HEK293 (cell line): ENCODE results near the gene PRDM5.

Source experiments
- CTCF ChIA-PET: fragments of 350-600 bp; formaldehyde crosslinking; extraction: SDS; loops from one replicate; lab custom pipeline; 2021; ENCODE audit warnings: antibody characterized with exemption; lab: Yijun Ruan, JAX
- POLR2A ChIA-PET: fragments of 300-600 bp; formaldehyde crosslinking; extraction: SDS; loops from one replicate; lab custom pipeline; 2020; ENCODE audit warnings: antibody characterized with exemption, inconsistent platforms; lab: Yijun Ruan, JAX
- H3K27ac ChIP-seq: fragments of 200-500 bp; sonication (Bioruptor generic); 2 replicates; pipeline ENCODE4 v1.5.1; 2014; ENCODE audit warnings: low read depth, low read length, control low read depth, inconsistent platforms; ENCODE audit errors: extremely low read depth
- H3K36me3 ChIP-seq, 2 experiments: fragments of 200-500 bp in 1 of 2; sonication (Bioruptor generic) in 1 of 2; 1 replicate in 1 of 2; 2 replicates in 1 of 2; pipeline ENCODE4 v1.5.1; 2014 to 2017; ENCODE audit warnings: inconsistent platforms in 2 of 2, low read length in 2 of 2; ENCODE audit not compliant: control insufficient read depth in 2 of 2, insufficient read depth in 1 of 2
- H3K4me1 ChIP-seq: fragments of 200-500 bp; sonication (Bioruptor generic); 2 replicates; pipeline ENCODE4 v1.5.1; 2014; ENCODE audit warnings: mild to moderate bottlenecking, low read length, inconsistent platforms; ENCODE audit not compliant: control insufficient read depth, insufficient read depth
- H3K4me3 ChIP-seq: 2 replicates; pipeline ENCODE4 v1.5.1; 2011; ENCODE audit warnings: low read depth, mild to moderate bottlenecking, control low read depth, low read length, moderate library complexity
- H3K9me3 ChIP-seq: fragments of 200-500 bp; sonication (Bioruptor generic); 2 replicates; pipeline ENCODE4 v1.5.1; 2014; ENCODE audit warnings: low read depth, low read length, inconsistent platforms; ENCODE audit not compliant: control insufficient read depth, insufficient read depth
- AEBP2 ChIP-seq: fragments of 450-650 bp; formaldehyde crosslinking; IDR thresholded peaks from 2 replicates; pipeline ENCODE4 v1.5.1; 2016; ENCODE audit warnings: missing biosample characterization, missing genetic modification characterization, borderline replicate concordance
- ATF2 ChIP-seq: fragments of 450-650 bp; formaldehyde crosslinking; IDR thresholded peaks from 2 replicates; pipeline ENCODE4 v1.5.1; 2016; ENCODE audit warnings: missing biosample characterization, missing genetic modification characterization, low read depth
- GLI4 ChIP-seq: fragments of 450-650 bp; formaldehyde crosslinking; IDR thresholded peaks from 2 replicates; pipeline ENCODE4 v1.5.1; 2016; ENCODE audit warnings: missing biosample characterization, missing genetic modification characterization
- HIC1 ChIP-seq: fragments of 450-650 bp; formaldehyde crosslinking; IDR thresholded peaks from 2 replicates; pipeline ENCODE4 v1.5.1; 2016; ENCODE audit warnings: missing biosample characterization, missing genetic modification characterization
- KLF1 ChIP-seq: fragments of 450-650 bp; formaldehyde crosslinking; IDR thresholded peaks from 2 replicates; pipeline ENCODE4 v1.5.1; 2016; ENCODE audit warnings: missing biosample characterization, missing genetic modification characterization
- KLF10 ChIP-seq: fragments of 450-650 bp; IDR thresholded peaks from 2 replicates; pipeline ENCODE4 v1.5.1; 2018; ENCODE audit warnings: missing biosample characterization, mild to moderate bottlenecking, missing genetic modification characterization
- OSR2 ChIP-seq: fragments of 450-650 bp; formaldehyde crosslinking; IDR thresholded peaks from 2 replicates; pipeline ENCODE4 v1.5.1; 2016; ENCODE audit warnings: missing biosample characterization, missing genetic modification characterization
- PATZ1 ChIP-seq: fragments of 450-650 bp; formaldehyde crosslinking; IDR thresholded peaks from 2 replicates; pipeline ENCODE4 v1.5.1; 2016; ENCODE audit warnings: missing biosample characterization, missing genetic modification characterization
- WT1 ChIP-seq: fragments of 450-650 bp; formaldehyde crosslinking; IDR thresholded peaks from 2 replicates; pipeline ENCODE4 v1.5.1; 2016; ENCODE audit warnings: missing biosample characterization, missing genetic modification characterization
- ZBTB8A ChIP-seq: fragments of 450-650 bp; formaldehyde crosslinking; IDR thresholded peaks from 2 replicates; pipeline ENCODE4 v1.5.1; 2016; ENCODE audit warnings: missing biosample characterization, missing genetic modification characterization
- ZNF133 ChIP-seq: fragments of 450-650 bp; formaldehyde crosslinking; IDR thresholded peaks from 2 replicates; pipeline ENCODE4 v1.5.1; 2016; ENCODE audit warnings: missing biosample characterization, missing genetic modification characterization
- ZNF175 ChIP-seq: fragments of 450-650 bp; formaldehyde crosslinking; IDR thresholded peaks from 2 replicates; pipeline ENCODE4 v1.5.1; 2016; ENCODE audit warnings: missing biosample characterization, missing genetic modification characterization
- ZNF211 ChIP-seq: fragments of 450-650 bp; formaldehyde crosslinking; IDR thresholded peaks from 2 replicates; pipeline ENCODE4 v1.5.1; 2016; ENCODE audit warnings: low read depth, missing biosample characterization, missing genetic modification characterization
- ZNF239 ChIP-seq: fragments of 450-650 bp; formaldehyde crosslinking; IDR thresholded peaks from 2 replicates; pipeline ENCODE4 v1.5.1; 2016; ENCODE audit warnings: missing biosample characterization, missing genetic modification characterization
- ZNF24 ChIP-seq: fragments of 450-650 bp; formaldehyde crosslinking; IDR thresholded peaks from 2 replicates; pipeline ENCODE4 v1.5.1; 2016; ENCODE audit warnings: missing biosample characterization, missing genetic modification characterization
- ZNF341 ChIP-seq: fragments of 450-650 bp; formaldehyde crosslinking; IDR thresholded peaks from 2 replicates; pipeline ENCODE4; 2016; ENCODE audit warnings: low read depth, missing biosample characterization, missing genetic modification characterization
- ZNF350 ChIP-seq: fragments of 450-650 bp; formaldehyde crosslinking; IDR thresholded peaks from 2 replicates; pipeline ENCODE4 v1.5.0; 2017; ENCODE audit warnings: missing biosample characterization, mild to moderate bottlenecking, missing genetic modification characterization
- ZNF366 ChIP-seq: fragments of 450-650 bp; formaldehyde crosslinking; conservative IDR thresholded peaks from 2 replicates; pipeline ENCODE4 v1.5.1; 2016; ENCODE audit warnings: missing biosample characterization, missing genetic modification characterization
- ZNF398 ChIP-seq: fragments of 450-650 bp; formaldehyde crosslinking; IDR thresholded peaks from 2 replicates; pipeline ENCODE4 v1.5.1; 2017; ENCODE audit warnings: missing biosample characterization, missing genetic modification characterization
- ZNF426 ChIP-seq: fragments of 450-650 bp; formaldehyde crosslinking; IDR thresholded peaks from 2 replicates; pipeline ENCODE4 v1.5.1; 2017; ENCODE audit warnings: missing biosample characterization, missing genetic modification characterization, mild to moderate bottlenecking, inconsistent platforms, moderate library complexity
- ZNF473 ChIP-seq: fragments of 450-650 bp; formaldehyde crosslinking; IDR thresholded peaks from 2 replicates; pipeline ENCODE4 v1.5.1; 2017; ENCODE audit warnings: missing biosample characterization, missing genetic modification characterization
- ZNF645 ChIP-seq: fragments of 450-650 bp; formaldehyde crosslinking; IDR thresholded peaks from 2 replicates; pipeline ENCODE4; 2016; ENCODE audit warnings: missing biosample characterization, missing genetic modification characterization
- ZSCAN18 ChIP-seq: fragments of 450-650 bp; formaldehyde crosslinking; IDR thresholded peaks from 2 replicates; pipeline ENCODE4 v1.5.1; 2016; ENCODE audit warnings: missing biosample characterization, missing genetic modification characterization
- ZXDB ChIP-seq: fragments of 450-650 bp; formaldehyde crosslinking; IDR thresholded peaks from 2 replicates; pipeline ENCODE4 v1.5.1; 2016; ENCODE audit warnings: missing biosample characterization, missing genetic modification characterization

Gene PRDM5

GRCh38 chr4:120671538-120671937, 251.0 kb downstream of the PRDM5 start:
- CTCF ChIA-PET, result interaction anchor here (1.0 kb wide), 1 partner anchor 11 kb away, joined by 3 read pairs; no protein-coding TSS in a partner anchor
- no peaks in the 10 kb centered on the region for H3K36me3 ChIP-seq
- POLR2A ChIA-PET, result no interaction called here
- no peaks in the 10 kb centered on the region for H3K9me3 ChIP-seq
- TF ChIP-seq ZNF366, result no peak
- TF ChIP-seq ZNF426 (tag by site-specific recombination), result no peak
- TF ChIP-seq ZNF175, result no peak
- no peak for TF ChIP-seq HIC1
- TF ChIP-seq KLF1 (tag by site-specific recombination), result no peak
- no peak for TF ChIP-seq ZSCAN18 (tag by site-specific recombination)
- no peak for TF ChIP-seq KLF10 (tag by site-specific recombination)
- no peak for TF ChIP-seq ZNF211
- no peak for TF ChIP-seq ZNF398
- no peak for TF ChIP-seq ZNF473 (tag by site-specific recombination)
- TF ChIP-seq, all 188 proteins: peak for 0
- Histone ChIP-seq H3K4me1 (no peaks in the 10 kb centered on the region), H3K27ac (no peak overlapping the region), H3K4me3 (no peak overlapping the region)

- H3K36me3 ChIP-seq, result no peaks in the 10 kb centered on the region
- POLR2A ChIA-PET, result no interaction called here
- H3K9me3 ChIP-seq, result no peaks in the 10 kb centered on the region
- no peak overlapping the region for H3K4me3 ChIP-seq
- no peaks in the 10 kb centered on the region for H3K4me1 ChIP-seq
- H3K27ac ChIP-seq, result no peak overlapping the region
- CTCF ChIA-PET, result no interaction called here
- TF ChIP-seq AEBP2 (tag by site-specific recombination) (no peak), ZNF645 (no peak), OSR2 (tag by site-specific recombination) (no peak), ZNF239 (tag by site-specific recombination) (no peak), GLI4 (tag by site-specific recombination) (no peak), ZBTB8A (no peak), ATF2 (tag by site-specific recombination) (no peak), ZNF350 (tag by site-specific recombination) (no peak), ZNF133 (no peak), WT1 (tag by site-specific recombination) (no peak), PATZ1 (tag by site-specific recombination) (no peak), ZNF341 (tag by site-specific recombination) (no peak), ZNF24 (tag by site-specific recombination) (no peak), ZXDB (tag by site-specific recombination) (no peak)
These were observed 255.4 kb downstream of the PRDM5 start for GRCh38 chr4:120667102-120667501.
